ENCODE results near the gene OPTC.
"Not testable (repeated sequence)": the region's sequence is repeated elsewhere in the genome, so short reads cannot be mapped to it uniquely, and the experiment has no call there.

OPTC gene

GRCh38 chr1:203462878-203463277 lies 31.1 kb upstream of the OPTC start:
- H3K4me1 ChIP-seq, result 0 out of 2 replicates have a peak, but pooled peaks cover 3% of the 10 kb centered on the region
- H3K36me3 ChIP-seq, result no peaks in the 10 kb centered on the region
- no peak overlapping the region for H3K4me3 ChIP-seq (ENCODE audit: low read depth, low read length)
- H3K27me3 ChIP-seq, result no peaks in the 10 kb centered on the region
- DNase-seq, result no peak
- TF ChIP-seq CTCF (IDR thresholded peaks at IDR 0.05; ENCODE audit: low read depth, low read length), result no peak
- H3K9me3 ChIP-seq, result no peaks in the 10 kb centered on the region

- Histone ChIP-seq H3K27me3 (no peaks in the 10 kb centered on the region), H3K4me1 (0 out of 2 replicates have a peak, but pooled peaks cover 3% of the 10 kb centered on the region), H3K9me3 (no peaks in the 10 kb centered on the region), H3K36me3 (no peaks in the 10 kb centered on the region), H3K4me3 (ENCODE audit: low read depth, low read length) (no peak overlapping the region)
- TF ChIP-seq CTCF (IDR thresholded peaks at IDR 0.05; ENCODE audit: low read depth, low read length), result no peak
- DNase-seq, result no peak
These were observed 30.4 kb upstream of the OPTC start for GRCh38 chr1:203463469-203464062.

GRCh38 chr1:203464226-203464625 lies 29.7 kb upstream of the OPTC start:
- no peaks in the 10 kb centered on the region for H3K36me3 ChIP-seq
- no peak for DNase-seq
- H3K9me3 ChIP-seq, result no peaks in the 10 kb centered on the region
- no peak overlapping the region for H3K4me3 ChIP-seq (ENCODE audit: low read depth, low read length)
- TF ChIP-seq CTCF (IDR thresholded peaks at IDR 0.05; ENCODE audit: low read depth, low read length), result no peak
- 0 out of 2 replicates have a peak, but pooled peaks cover 3% of the 10 kb centered on the region for H3K4me1 ChIP-seq
- no peaks in the 10 kb centered on the region for H3K27me3 ChIP-seq

GRCh38 chr1:203464743-203465142 lies 29.2 kb upstream of the OPTC start:
- Histone ChIP-seq H3K4me1 (0 out of 2 replicates have a peak, but pooled peaks cover 3% of the 10 kb centered on the region), H3K9me3 (no peaks in the 10 kb centered on the region), H3K27me3 (no peaks in the 10 kb centered on the region), H3K36me3 (no peaks in the 10 kb centered on the region), H3K4me3 (ENCODE audit: low read depth, low read length) (no peak overlapping the region)
- TF ChIP-seq CTCF (IDR thresholded peaks at IDR 0.05; ENCODE audit: low read depth, low read length), result no peak
- DNase-seq, result no peak

- no peak overlapping the region for H3K4me3 ChIP-seq (ENCODE audit: low read depth, low read length)
- H3K27me3 ChIP-seq, result no peaks in the 10 kb centered on the region
- H3K4me1 ChIP-seq, result 0 out of 2 replicates have a peak, but pooled peaks cover 3% of the 10 kb centered on the region
- DNase-seq, result no peak
- no peak for TF ChIP-seq CTCF (IDR thresholded peaks at IDR 0.05; ENCODE audit: low read depth, low read length)
- H3K9me3 ChIP-seq, result no peaks in the 10 kb centered on the region
- no peaks in the 10 kb centered on the region for H3K36me3 ChIP-seq
These were observed 28.7 kb upstream of the OPTC start for GRCh38 chr1:203465146-203465798.

- H3K27me3 ChIP-seq, result no peaks in the 10 kb centered on the region
- no peak for DNase-seq
- H3K4me1 ChIP-seq, result 0 out of 2 replicates have a peak, but pooled peaks cover 3% of the 10 kb centered on the region
- no peak for TF ChIP-seq CTCF (IDR thresholded peaks at IDR 0.05; ENCODE audit: low read depth, low read length)
- H3K4me3 ChIP-seq (ENCODE audit: low read depth, low read length), result no peak overlapping the region
- H3K9me3 ChIP-seq, result no peaks in the 10 kb centered on the region
- H3K36me3 ChIP-seq, result no peaks in the 10 kb centered on the region
These were observed 28.0 kb upstream of the OPTC start for GRCh38 chr1:203465948-203466347.

GRCh38 chr1:203466906-203467549 lies 26.9 kb upstream of the OPTC start:
- H3K4me1 ChIP-seq; DNase-seq; H3K36me3 ChIP-seq; H3K27me3 ChIP-seq; H3K4me3 ChIP-seq (ENCODE audit: low read depth, low read length); H3K9me3 ChIP-seq: not testable (repeated sequence)
